Measurements from ENCODE around the gene WDPCP.

The WDPCP gene

GRCh38 chr2:63257473-63257872 lies 330.8 kb downstream of the WDPCP start (continued):
- TF ChIP-seq TSHZ2 (CRISPR knock-in tag; IDR thresholded peaks at IDR 0.05): no peak
- no peak for TF ChIP-seq OSR1 (CRISPR knock-in tag; IDR thresholded peaks at IDR 0.05)

- no peak for ATAC-seq
- no peak for TF ChIP-seq GLIS3 (CRISPR knock-in tag; IDR thresholded peaks at IDR 0.05)
- TF ChIP-seq ZNF70 (CRISPR knock-in tag; IDR thresholded peaks at IDR 0.05): no peak
- no peak for TF ChIP-seq BACH2 (CRISPR knock-in tag; IDR thresholded peaks at IDR 0.05; ENCODE audit: borderline replicate concordance)
- TF ChIP-seq ZNF8 (CRISPR knock-in tag; IDR thresholded peaks at IDR 0.05): no peak
- TF ChIP-seq TOX (CRISPR knock-in tag; IDR thresholded peaks at IDR 0.05; ENCODE audit: borderline replicate concordance): no peak
- TF ChIP-seq ESRRG (CRISPR knock-in tag; IDR thresholded peaks at IDR 0.05): no peak
- TF ChIP-seq ZNF565 (CRISPR knock-in tag; conservative IDR thresholded peaks at IDR 0.05; ENCODE audit: low read depth): no peak
Measured at GRCh38 chr2:63249161-63249560, 339.1 kb downstream of the WDPCP start.

GRCh38 chr2:63242747-63243146 lies 345.5 kb downstream of the WDPCP start:
- TF ChIP-seq ZNF565 (CRISPR knock-in tag; conservative IDR thresholded peaks at IDR 0.05; ENCODE audit: low read depth) (no peak), ZFP3 (CRISPR knock-in tag; IDR thresholded peaks at IDR 0.05) (no peak), ARNTL (CRISPR knock-in tag; IDR thresholded peaks at IDR 0.05; ENCODE audit: borderline replicate concordance, low read depth) (no peak), POU6F1 (CRISPR knock-in tag; IDR thresholded peaks at IDR 0.05; ENCODE audit: borderline replicate concordance, low read depth) (no peak), PPARA (CRISPR knock-in tag; IDR thresholded peaks at IDR 0.05; ENCODE audit: borderline replicate concordance) (no peak), ZC3H10 (CRISPR knock-in tag; IDR thresholded peaks at IDR 0.05) (no peak), ESRRG (CRISPR knock-in tag; IDR thresholded peaks at IDR 0.05) (no peak), CSDC2 (CRISPR knock-in tag; IDR thresholded peaks at IDR 0.05) (no peak), CSRNP3 (CRISPR knock-in tag; IDR thresholded peaks at IDR 0.05) (no peak), TSHZ2 (CRISPR knock-in tag; IDR thresholded peaks at IDR 0.05) (no peak), ZNF8 (CRISPR knock-in tag; IDR thresholded peaks at IDR 0.05) (no peak), BACH2 (CRISPR knock-in tag; IDR thresholded peaks at IDR 0.05; ENCODE audit: borderline replicate concordance) (no peak), TOX (CRISPR knock-in tag; IDR thresholded peaks at IDR 0.05; ENCODE audit: borderline replicate concordance) (no peak), TCF4 (CRISPR knock-in tag; IDR thresholded peaks at IDR 0.05; ENCODE audit: borderline replicate concordance) (no peak), CREB5 (CRISPR knock-in tag; IDR thresholded peaks at IDR 0.05; ENCODE audit: low read depth) (no peak), PATZ1 (CRISPR knock-in tag; IDR thresholded peaks at IDR 0.05; ENCODE audit: borderline replicate concordance) (no peak), ISL1 (CRISPR knock-in tag; IDR thresholded peaks at IDR 0.05) (no peak), OSR1 (CRISPR knock-in tag; IDR thresholded peaks at IDR 0.05) (no peak)
- ATAC-seq: no peak; the same call in 2 of the 3 replicates
